HG03175 (cell line): ENCODE results near the gene ALOX5.

Experiments used
- ATAC-seq: cut with Tn5 transposase; IDR thresholded peaks from one replicate; pipeline ENCODE4 v1.9.1; 2021; ENCODE audit warnings: mild to moderate bottlenecking, moderate library complexity; ENCODE audit not compliant: unreplicated experiment

The ALOX5 gene

GRCh38 chr10:45441239-45442190 is 67.5 kb downstream of the ALOX5 start:
- ATAC-seq: no peak

GRCh38 chr10:45442251-45442650 is 68.2 kb downstream of the ALOX5 start:
- ATAC-seq: no peak

- ATAC-seq: no peak
Measured at GRCh38 chr10:45442662-45443061, 68.6 kb downstream of the ALOX5 start.

GRCh38 chr10:45443101-45444009 is 69.3 kb downstream of the ALOX5 start:
- ATAC-seq: no peak

GRCh38 chr10:45444022-45444421 is 70.0 kb downstream of the ALOX5 start:
- no peak for ATAC-seq

- no peak for ATAC-seq
Measured at GRCh38 chr10:45444976-45445898, 71.2 kb downstream of the ALOX5 start.

- ATAC-seq: no peak
Measured at GRCh38 chr10:45446858-45447257, 72.8 kb downstream of the ALOX5 start.

GRCh38 chr10:45447416-45447815 is 73.4 kb downstream of the ALOX5 start:
- ATAC-seq: no peak

GRCh38 chr10:45450866-45451265 is 76.8 kb downstream of the ALOX5 start:
- ATAC-seq: no peak

GRCh38 chr10:45451407-45451806 is 77.4 kb downstream of the ALOX5 start:
- ATAC-seq: no peak

GRCh38 chr10:45452268-45452667 is 78.3 kb downstream of the ALOX5 start:
- no peak for ATAC-seq

GRCh38 chr10:45452743-45453452 is 78.9 kb downstream of the ALOX5 start:
- no peak for ATAC-seq

GRCh38 chr10:45453639-45454255 is 79.7 kb downstream of the ALOX5 start:
- ATAC-seq: no peak

- no peak for ATAC-seq
Measured at GRCh38 chr10:45454262-45454661, 80.2 kb downstream of the ALOX5 start.

GRCh38 chr10:45454859-45455258 is 80.8 kb downstream of the ALOX5 start:
- peak; percentile 49 for ATAC-seq

- ATAC-seq: no peak
Measured at GRCh38 chr10:45456233-45456632, 82.2 kb downstream of the ALOX5 start.

- ATAC-seq: no peak
Measured at GRCh38 chr10:45456822-45457221, 82.8 kb downstream of the ALOX5 start.

- no peak for ATAC-seq
Measured at GRCh38 chr10:45457487-45457886, 83.5 kb downstream of the ALOX5 start.

GRCh38 chr10:45460235-45460878 is 86.3 kb downstream of the ALOX5 start:
- peak; percentile 51 for ATAC-seq
